OCI-LY7 (cell line): Measurements from ENCODE around the gene TUBA1C. TPM values are rescaled to one million over a fixed set of nuclear protein-coding genes. Genes with fewer than 3 reads are reported as not detected.
A peak's percentile ranks its signal among the peaks of the same experiment; 100 is the strongest.
"Not testable (repeated sequence)": the region's sequence is repeated elsewhere in the genome, so short reads cannot be mapped to it uniquely, and the experiment has no call there.

Experiments used
- BruUV-seq: library from RNA; stranded (reverse); fragments of 400-500 nt; replicated peaks from 2 replicates; lab custom pipeline; 2021; lab: Mats Ljungman, UMichigan
- CTCF ChIA-PET: fragments of 300-600 bp; sonication (Branson Sonifier 250); formaldehyde crosslinking; loops from one replicate; lab custom pipeline; 2022; ENCODE audit warnings: antibody characterized with exemption; ENCODE audit not compliant: unreplicated experiment; lab: Charles Lee
- POLR2A ChIA-PET: fragments of 300-600 bp; sonication (Branson Sonifier 250); formaldehyde crosslinking; loops from one replicate; lab custom pipeline; 2022; ENCODE audit warnings: antibody characterized with exemption; lab: Charles Lee
- DNase-seq: peaks from one replicate; pipeline ENCODE4 v3.0.0-alpha.2; 2015; ENCODE audit warnings: low spot score
- H2AFZ ChIP-seq: fragments of 200-600 bp; sonication (generic), shearing (Covaris generic); 2 replicates; pipeline ENCODE4 v1.6.1; 2014; ENCODE audit warnings: mild to moderate bottlenecking, antibody characterized with exemption, low read length, moderate library complexity
- H3K27ac ChIP-seq: fragments of 200-600 bp; sonication (generic); 2 replicates; pipeline ENCODE4 v1.5.1; 2014; ENCODE audit warnings: mixed run types, low read depth, mild to moderate bottlenecking, moderate library complexity, low read length, inconsistent platforms; ENCODE audit not compliant: poor library complexity, severe bottlenecking
- H3K36me3 ChIP-seq: fragments of 200-600 bp; sonication (generic); 2 replicates; pipeline ENCODE4 v1.6.1; 2014; ENCODE audit warnings: mild to moderate bottlenecking, antibody characterized with exemption, low read length, moderate library complexity, mixed read lengths; ENCODE audit not compliant: insufficient read depth
- H3K4me1 ChIP-seq: fragments of 200-600 bp; sonication (generic); 2 replicates; pipeline ENCODE4 v1.5.1; 2014; ENCODE audit warnings: mild to moderate bottlenecking, low read length; ENCODE audit not compliant: insufficient read depth, poor library complexity, severe bottlenecking
- H3K4me2 ChIP-seq: fragments of 200-600 bp; sonication (generic); 2 replicates; pipeline ENCODE4 v1.6.1; 2014; ENCODE audit warnings: mild to moderate bottlenecking, low read length
- H3K4me3 ChIP-seq: fragments of 200-600 bp; sonication (generic); 2 replicates; pipeline ENCODE4 v1.5.1; 2014; ENCODE audit warnings: mild to moderate bottlenecking, low read depth, low read length; ENCODE audit not compliant: poor library complexity, severe bottlenecking
- H3K79me2 ChIP-seq: fragments of 200-600 bp; sonication (generic); 2 replicates; pipeline ENCODE4 v1.6.1; 2016; ENCODE audit warnings: low read depth, mild to moderate bottlenecking, low read length, moderate library complexity, mixed read lengths; ENCODE audit not compliant: insufficient read depth
- H3K9me2 ChIP-seq: fragments of 200-600 bp; sonication (generic); 2 replicates; pipeline ENCODE4 v1.6.1; 2016; ENCODE audit warnings: mild to moderate bottlenecking, low read length, mixed read lengths; ENCODE audit not compliant: insufficient read depth
- H3K9me3 ChIP-seq: fragments of 200-600 bp; sonication (generic); 2 replicates; pipeline ENCODE4 v1.6.1; 2014; ENCODE audit warnings: mild to moderate bottlenecking, mixed run types, low read length, mixed read lengths
- H4K20me1 ChIP-seq: fragments of 200-600 bp; sonication (generic); 2 replicates; pipeline ENCODE4 v1.6.1; 2014; ENCODE audit warnings: mild to moderate bottlenecking, antibody characterized with exemption, low read length, moderate library complexity, mixed read lengths; ENCODE audit not compliant: insufficient read depth
- EZH2phosphoT487 ChIP-seq: fragments of 200-600 bp; sonication (generic); IDR thresholded peaks from 2 replicates; pipeline ENCODE4 v1.6.1; 2018; ENCODE audit warnings: low read depth, borderline replicate concordance, mild to moderate bottlenecking, mixed run types, antibody characterized with exemption, low read length, moderate library complexity, mixed read lengths
- intact Hi-C: fragments of 100-400 bp; cut with micrococcal nuclease; formaldehyde crosslinking; loops from one replicate; pipeline ENCODE4 v1.10.0; 2022; ENCODE audit not compliant: unreplicated experiment
- total RNA-seq, 2 experiments: library from RNA; depleted of rRNA in 1 of 2; stranded (reverse); fragments of >200 nt in 1 of 2; shearing (Covaris generic) in 1 of 2; gene quantifications; 2 replicates each; pipeline ENCODE4 v1.2.3, GENCODE V29; 2014 to 2022
- TF ChIP-seq, protein P1 (sequence below): fragments of 200-600 bp; sonication (generic); conservative IDR thresholded peaks from 2 replicates; pipeline ENCODE4 v1.5.1; 2014; ENCODE audit warnings: mild to moderate bottlenecking, antibody characterized with exemption, low read length, moderate library complexity, mixed read lengths

TUBA1C gene
- total RNA-seq, 2 experiments from 2014 or later = 276 to 291 TPM

DNA sequence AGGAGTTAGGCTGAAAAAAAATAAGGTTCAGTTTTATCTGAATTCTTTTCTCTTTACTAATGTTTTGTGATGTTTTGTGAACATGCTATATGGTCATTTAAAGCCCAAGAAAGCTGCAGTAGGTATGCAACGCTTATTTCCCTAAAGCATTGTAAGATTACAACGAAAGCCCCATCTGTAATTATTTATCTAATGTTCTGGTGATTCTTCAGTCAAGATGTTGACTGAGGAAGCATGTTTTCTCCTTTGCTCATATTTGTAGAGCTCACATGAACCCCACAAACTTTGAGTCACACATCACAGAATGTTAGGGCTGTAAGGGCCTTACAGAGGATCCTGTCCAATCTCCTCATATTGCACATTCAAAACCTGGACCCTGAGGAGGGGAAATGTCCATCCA, 3.2 kb upstream of the TUBA1C start:
- ChIA-PET CTCF (interaction anchor here (0.6 kb wide), 1 partner anchor 408 kb away, joined by 3 read pairs; no protein-coding TSS in a partner anchor), POLR2A (no interaction called here)
- 0 out of 2 replicates have a peak, but pooled peaks cover 4% of the 10 kb centered on the region for H4K20me1 ChIP-seq
- no peak overlapping the region for H3K4me3 ChIP-seq
- no peak overlapping the region for H2AFZ ChIP-seq
- no peaks in the 10 kb centered on the region for H3K9me3 ChIP-seq
- peaks cover 22% of the 10 kb centered on the region for H3K79me2 ChIP-seq
- DNase-seq = no peak
- intact Hi-C loops = no loop called here
- peaks cover 30% of the 10 kb centered on the region for H3K4me1 ChIP-seq
- no peaks in the 10 kb centered on the region for H3K9me2 ChIP-seq
- BruUV-seq = TSS peak; percentile 14
- peaks cover 16% of the 10 kb centered on the region for H3K36me3 ChIP-seq
- no peak overlapping the region for H3K27ac ChIP-seq
- no peak for TF ChIP-seq EZH2phosphoT487
- H3K4me2 ChIP-seq = no peak overlapping the region

DNA sequence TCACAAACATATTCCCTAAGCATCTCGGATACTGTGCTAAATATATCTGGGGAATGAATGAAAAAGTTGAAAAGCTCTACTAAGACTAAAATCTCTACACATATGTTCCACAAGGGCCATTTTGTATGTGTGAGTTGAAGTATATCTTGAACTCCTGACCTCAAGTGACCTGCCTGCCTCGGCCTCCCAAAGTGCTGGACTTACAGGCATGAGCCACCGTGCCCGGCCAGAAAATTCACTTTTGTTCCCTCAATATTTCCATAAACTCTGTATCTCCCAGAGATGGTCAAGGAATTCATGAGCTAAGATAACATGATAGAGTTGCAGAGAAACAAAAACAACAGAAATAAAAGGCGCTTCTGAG, 1.5 kb upstream of the TUBA1C start:
- ChIA-PET POLR2A (interaction anchor here (1.3 to 2.9 kb wide), 3 partner anchors 9 to 132 kb away, joined by 3 to 23 read pairs (median 5); partner anchors contain the start of genes TUBA1A and TUBA1B), CTCF (interaction anchor here (0.5 to 1.4 kb wide), 2 partner anchors 68 to 93 kb away, joined by 3 read pairs; no protein-coding TSS in a partner anchor)
- Histone ChIP-seq H3K9me2 (no peaks in the 10 kb centered on the region), H4K20me1 (peaks cover 15% of the 10 kb centered on the region; the same call in 1 of the 2 replicates), H3K36me3 (peaks cover 31% of the 10 kb centered on the region), H3K4me2 (peak overlapping the region; percentile 76), H3K27ac (no peak overlapping the region), H3K4me3 (peak overlapping the region; percentile 85), H3K9me3 (no peaks in the 10 kb centered on the region), H3K79me2 (peaks cover 38% of the 10 kb centered on the region), H2AFZ (no peak overlapping the region), H3K4me1 (peaks cover 35% of the 10 kb centered on the region)
- BruUV-seq = no TSS peak
- no peak for TF ChIP-seq EZH2phosphoT487
- TF ChIP-seq, protein P1, sequence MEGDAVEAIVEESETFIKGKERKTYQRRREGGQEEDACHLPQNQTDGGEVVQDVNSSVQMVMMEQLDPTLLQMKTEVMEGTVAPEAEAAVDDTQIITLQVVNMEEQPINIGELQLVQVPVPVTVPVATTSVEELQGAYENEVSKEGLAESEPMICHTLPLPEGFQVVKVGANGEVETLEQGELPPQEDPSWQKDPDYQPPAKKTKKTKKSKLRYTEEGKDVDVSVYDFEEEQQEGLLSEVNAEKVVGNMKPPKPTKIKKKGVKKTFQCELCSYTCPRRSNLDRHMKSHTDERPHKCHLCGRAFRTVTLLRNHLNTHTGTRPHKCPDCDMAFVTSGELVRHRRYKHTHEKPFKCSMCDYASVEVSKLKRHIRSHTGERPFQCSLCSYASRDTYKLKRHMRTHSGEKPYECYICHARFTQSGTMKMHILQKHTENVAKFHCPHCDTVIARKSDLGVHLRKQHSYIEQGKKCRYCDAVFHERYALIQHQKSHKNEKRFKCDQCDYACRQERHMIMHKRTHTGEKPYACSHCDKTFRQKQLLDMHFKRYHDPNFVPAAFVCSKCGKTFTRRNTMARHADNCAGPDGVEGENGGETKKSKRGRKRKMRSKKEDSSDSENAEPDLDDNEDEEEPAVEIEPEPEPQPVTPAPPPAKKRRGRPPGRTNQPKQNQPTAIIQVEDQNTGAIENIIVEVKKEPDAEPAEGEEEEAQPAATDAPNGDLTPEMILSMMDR = no peak
- intact Hi-C loops = no loop called here
- DNase-seq = no peak

DNA sequence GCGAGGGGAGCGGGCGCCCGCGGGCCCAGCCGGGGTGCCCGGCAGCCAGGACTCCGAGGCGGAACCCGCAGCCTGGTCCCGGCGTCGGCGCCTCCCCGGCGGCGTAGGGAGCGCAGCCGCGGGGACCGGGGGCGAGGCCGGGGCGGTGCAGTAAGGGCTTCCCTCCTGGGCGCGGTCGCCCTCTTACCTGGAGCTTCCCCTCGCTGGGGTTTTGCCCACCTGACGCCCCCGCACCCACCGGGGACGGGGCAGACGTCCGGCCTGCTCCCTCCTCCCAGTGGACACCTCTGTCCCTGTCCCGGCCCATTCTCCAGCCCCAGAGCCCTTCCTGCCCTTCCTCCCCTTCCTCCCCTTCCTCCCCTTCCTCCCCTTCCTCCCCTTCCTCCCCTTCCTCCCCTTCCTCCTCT, 413 bp upstream of the TUBA1C start:
- Histone ChIP-seq H4K20me1 (peaks cover 15% of the 10 kb centered on the region; the same call in 1 of the 2 replicates), H3K36me3 (peaks cover 42% of the 10 kb centered on the region), H3K4me1 (peaks cover 35% of the 10 kb centered on the region), H3K79me2 (peaks cover 45% of the 10 kb centered on the region), H3K4me3 (peak overlapping the region; percentile 85), H3K4me2 (peak overlapping the region; percentile 76), H3K27ac (peak overlapping the region; percentile 84), H3K9me3 (no peaks in the 10 kb centered on the region), H3K9me2 (no peaks in the 10 kb centered on the region), H2AFZ (peak overlapping the region; percentile 68)
- peak; percentile 65 for DNase-seq
- ChIA-PET POLR2A (interaction anchor here (0.6 to 2.9 kb wide), 7 partner anchors 10 to 1251 kb away, joined by 3 to 23 read pairs (median 3); partner anchors contain the start of genes PRPH, TUBA1A and TUBA1B), CTCF (no interaction called here)
- intact Hi-C loops = loop anchor here (1.0 to 2.0 kb wide), 4 partner anchors 30 to 134 kb away; partner anchors contain the start of genes TROAP, TUBA1A and TUBA1B
- TF ChIP-seq, protein P1 = no peak
- TF ChIP-seq EZH2phosphoT487 = no peak
- BruUV-seq = TSS peak; percentile 85

DNA sequence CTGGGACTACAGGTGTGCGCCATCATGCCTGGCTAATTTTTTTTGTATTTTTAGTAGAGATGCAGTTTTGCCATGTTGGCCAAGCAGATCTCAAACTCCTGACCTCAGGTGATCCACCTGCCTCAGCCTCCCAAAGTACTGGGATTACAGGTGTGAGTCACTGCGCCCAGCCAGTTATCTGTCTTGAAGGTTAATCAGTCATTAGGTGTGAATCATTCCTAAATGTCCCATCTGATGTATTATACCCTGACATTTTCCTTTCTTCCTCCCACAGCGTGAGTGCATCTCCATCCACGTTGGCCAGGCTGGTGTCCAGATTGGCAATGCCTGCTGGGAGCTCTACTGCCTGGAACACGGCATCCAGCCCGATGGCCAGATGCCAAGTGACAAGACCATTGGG, 4.3 kb downstream of the TUBA1C start:
- H3K9me2 ChIP-seq, intact Hi-C loops, H3K9me3 ChIP-seq, POLR2A ChIA-PET, DNase-seq, H3K4me2 ChIP-seq, H2AFZ ChIP-seq, H3K4me3 ChIP-seq, H3K27ac ChIP-seq, BruUV-seq: not testable (repeated sequence)
- CTCF ChIA-PET = interaction anchor here (1.1 to 1.2 kb wide), 2 partner anchors 53 to 138 kb away, joined by 3 read pairs; partner anchors contain the start of gene TUBA1B
- peaks cover 24% of the 10 kb centered on the region for H3K4me1 ChIP-seq
- peaks cover 85% of the 10 kb centered on the region for H3K36me3 ChIP-seq
- H4K20me1 ChIP-seq = peaks cover 15% of the 10 kb centered on the region; the same call in 1 of the 2 replicates
- H3K79me2 ChIP-seq = peaks cover 42% of the 10 kb centered on the region
